GM23338 (cell line): ENCODE data around the gene CD79A.

Source experiments
- CREB1 ChIP-seq: fragments of 250-450 bp; sonication (Bioruptor Pico); IDR thresholded peaks from 2 replicates; pipeline ENCODE4 v1.5.0; 2020; ENCODE audit warnings: low read depth, mild to moderate bottlenecking, moderate library complexity
- CTCF ChIP-seq, 2 experiments: fragments of 200-600 bp in 1 of 2; sonication (generic) in 1 of 2; conservative IDR thresholded peaks; 2 replicates each; pipeline versions ENCODE4 v1.5.1 to v1.6.1; 2016 to 2017; ENCODE audit warnings: antibody characterized with exemption in 2 of 2, low read depth in 2 of 2, mild to moderate bottlenecking in 2 of 2, moderate library complexity in 1 of 2
- EZH2 ChIP-seq: fragments of 200-600 bp; sonication (generic); IDR thresholded peaks from one replicate; pipeline ENCODE4 v1.8.0; 2017; ENCODE audit warnings: antibody characterized with exemption, mild to moderate bottlenecking, low read depth; ENCODE audit not compliant: unreplicated experiment
- EZH2phosphoT487 ChIP-seq: fragments of 200-600 bp; sonication (generic); IDR thresholded peaks from one replicate; pipeline ENCODE4 v1.8.1; 2018; ENCODE audit warnings: antibody characterized with exemption; ENCODE audit not compliant: unreplicated experiment
- JUNB ChIP-seq: IDR thresholded peaks from one replicate; pipeline ENCODE4 v1.6.1; 2016; ENCODE audit warnings: antibody characterized with exemption; ENCODE audit not compliant: unreplicated experiment
- NANOG ChIP-seq: IDR thresholded peaks from 2 replicates; pipeline ENCODE4 v1.6.1; 2016; ENCODE audit warnings: antibody characterized with exemption, borderline replicate concordance
- POLR2AphosphoS5 ChIP-seq: IDR thresholded peaks from 2 replicates; pipeline ENCODE4 v1.6.1; 2016; ENCODE audit warnings: antibody characterized with exemption, low read depth
- REST ChIP-seq: IDR thresholded peaks from one replicate; pipeline ENCODE4 v1.6.1; 2018; ENCODE audit warnings: antibody characterized with exemption; ENCODE audit not compliant: unreplicated experiment
- STAT1 ChIP-seq: IDR thresholded peaks from one replicate; pipeline ENCODE4 v1.6.1; 2016; ENCODE audit warnings: antibody characterized with exemption; ENCODE audit not compliant: unreplicated experiment
- ZNF114 ChIP-seq: fragments of 250-450 bp; sonication (Bioruptor Pico); IDR thresholded peaks from 2 replicates; pipeline ENCODE4 v1.5.0; 2020; ENCODE audit warnings: mild to moderate bottlenecking, moderate library complexity
- ZNF462 ChIP-seq: fragments of 250-450 bp; sonication (Bioruptor Pico); IDR thresholded peaks from 2 replicates; pipeline ENCODE4 v1.5.0; 2020; ENCODE audit warnings: mild to moderate bottlenecking, moderate library complexity
- TF ChIP-seq, protein P1 (sequence below): IDR thresholded peaks from 2 replicates; pipeline ENCODE4 v1.6.1; 2016; ENCODE audit warnings: antibody characterized with exemption

DNA sequence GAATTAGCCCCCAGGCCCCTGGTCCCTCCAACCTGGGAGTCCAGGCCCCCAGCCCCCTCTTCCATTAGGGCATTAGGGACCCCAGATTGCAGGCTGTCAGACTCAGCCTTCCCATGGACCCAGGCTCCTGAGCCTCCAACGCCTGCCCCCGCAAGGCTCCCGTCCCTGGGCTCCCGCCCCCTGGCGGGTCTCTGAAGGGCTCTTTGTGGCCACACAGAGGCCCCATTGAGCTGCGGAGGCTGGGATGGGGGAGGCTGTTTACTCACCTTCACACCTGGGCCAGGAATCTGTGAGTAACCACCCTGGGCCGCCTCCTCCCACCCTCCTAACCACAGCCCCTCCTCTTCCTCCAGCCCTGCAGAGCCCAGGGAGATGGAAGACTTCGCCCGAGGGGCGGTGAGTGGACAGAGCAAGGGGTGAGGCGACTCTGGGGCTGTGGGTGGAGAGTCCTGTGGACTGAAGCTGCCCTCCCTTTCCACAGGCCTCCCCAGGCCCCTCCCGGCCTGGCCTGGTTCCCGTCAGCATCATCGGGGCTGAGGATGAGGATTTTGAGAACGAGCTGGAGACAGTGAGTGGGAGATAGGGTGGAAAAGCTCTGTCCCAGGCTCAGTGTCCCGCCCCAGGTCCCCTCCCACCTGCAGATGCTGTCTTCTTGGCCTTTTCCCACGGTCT is 10.8 kb downstream of the CD79A start:
- no peak for TF ChIP-seq POLR2AphosphoS5
- no peak for TF ChIP-seq EZH2
- peak; percentile 38 to 65; a peak in 3 of 4 replicates for TF ChIP-seq CTCF (conservative IDR thresholded peaks at IDR 0.05; ENCODE audit: low read depth in 2 of 2)
- no peak for TF ChIP-seq JUNB
- TF ChIP-seq REST, result no peak
- TF ChIP-seq EZH2phosphoT487, result no peak
- no peak for TF ChIP-seq STAT1
- TF ChIP-seq CREB1 (CRISPR knock-in tag), result no peak
- no peak for TF ChIP-seq ZNF462 (CRISPR knock-in tag)
- TF ChIP-seq ZNF114 (CRISPR knock-in tag), result no peak
- TF ChIP-seq, protein P1, sequence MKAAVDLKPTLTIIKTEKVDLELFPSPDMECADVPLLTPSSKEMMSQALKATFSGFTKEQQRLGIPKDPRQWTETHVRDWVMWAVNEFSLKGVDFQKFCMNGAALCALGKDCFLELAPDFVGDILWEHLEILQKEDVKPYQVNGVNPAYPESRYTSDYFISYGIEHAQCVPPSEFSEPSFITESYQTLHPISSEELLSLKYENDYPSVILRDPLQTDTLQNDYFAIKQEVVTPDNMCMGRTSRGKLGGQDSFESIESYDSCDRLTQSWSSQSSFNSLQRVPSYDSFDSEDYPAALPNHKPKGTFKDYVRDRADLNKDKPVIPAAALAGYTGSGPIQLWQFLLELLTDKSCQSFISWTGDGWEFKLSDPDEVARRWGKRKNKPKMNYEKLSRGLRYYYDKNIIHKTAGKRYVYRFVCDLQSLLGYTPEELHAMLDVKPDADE, result no peak
- TF ChIP-seq NANOG, result no peak
